ENCODE measurements around the gene MCC.
A peak's percentile ranks its signal among the peaks of the same experiment; 100 is the strongest.

MCC gene

DNA sequence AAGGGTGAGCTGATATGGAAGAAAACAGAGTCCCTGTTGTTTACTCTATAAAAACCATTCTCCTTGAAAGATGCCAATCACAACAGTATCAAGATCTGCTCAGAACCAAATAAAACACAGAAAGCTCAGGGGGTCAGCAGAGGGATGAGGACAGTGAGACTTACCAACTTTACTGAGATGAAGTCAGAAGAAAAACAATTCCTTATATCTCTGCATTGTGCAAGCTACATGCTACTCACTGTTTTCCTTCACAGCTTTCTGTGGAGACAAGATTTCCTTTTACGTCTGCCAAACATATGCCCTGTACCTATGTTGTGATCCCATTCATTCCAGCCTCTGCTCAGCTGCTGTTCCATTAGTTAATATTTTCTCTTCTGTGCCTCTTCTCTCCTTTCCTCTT, 239.0 kb downstream of the MCC start:
- no peak for DNase-seq

DNA sequence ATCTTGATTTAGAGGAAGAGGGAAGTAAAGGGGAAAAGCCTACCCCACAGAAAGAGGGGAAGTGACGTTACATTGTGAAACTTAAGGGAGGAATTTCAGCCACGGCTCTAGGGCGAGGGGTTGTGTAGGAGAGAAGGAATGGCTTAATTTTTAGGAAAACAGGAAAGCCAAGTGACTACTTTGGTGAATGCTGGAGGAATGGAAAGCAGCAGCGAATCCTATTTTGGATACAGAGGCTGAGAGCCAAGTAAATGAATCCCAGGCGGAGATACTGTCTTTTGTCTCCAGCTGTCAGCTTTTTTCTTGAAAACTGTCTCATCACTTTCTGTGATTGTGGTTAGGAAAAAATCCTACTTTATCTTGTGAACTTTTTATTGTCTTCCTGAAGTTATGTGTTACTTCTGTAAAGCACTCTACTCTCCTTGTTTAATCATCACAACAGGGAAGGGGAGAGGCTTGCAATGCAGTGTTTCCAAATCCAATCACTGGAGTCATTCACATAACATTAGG, 241.8 kb downstream of the MCC start:
- DNase-seq: no peak

DNA sequence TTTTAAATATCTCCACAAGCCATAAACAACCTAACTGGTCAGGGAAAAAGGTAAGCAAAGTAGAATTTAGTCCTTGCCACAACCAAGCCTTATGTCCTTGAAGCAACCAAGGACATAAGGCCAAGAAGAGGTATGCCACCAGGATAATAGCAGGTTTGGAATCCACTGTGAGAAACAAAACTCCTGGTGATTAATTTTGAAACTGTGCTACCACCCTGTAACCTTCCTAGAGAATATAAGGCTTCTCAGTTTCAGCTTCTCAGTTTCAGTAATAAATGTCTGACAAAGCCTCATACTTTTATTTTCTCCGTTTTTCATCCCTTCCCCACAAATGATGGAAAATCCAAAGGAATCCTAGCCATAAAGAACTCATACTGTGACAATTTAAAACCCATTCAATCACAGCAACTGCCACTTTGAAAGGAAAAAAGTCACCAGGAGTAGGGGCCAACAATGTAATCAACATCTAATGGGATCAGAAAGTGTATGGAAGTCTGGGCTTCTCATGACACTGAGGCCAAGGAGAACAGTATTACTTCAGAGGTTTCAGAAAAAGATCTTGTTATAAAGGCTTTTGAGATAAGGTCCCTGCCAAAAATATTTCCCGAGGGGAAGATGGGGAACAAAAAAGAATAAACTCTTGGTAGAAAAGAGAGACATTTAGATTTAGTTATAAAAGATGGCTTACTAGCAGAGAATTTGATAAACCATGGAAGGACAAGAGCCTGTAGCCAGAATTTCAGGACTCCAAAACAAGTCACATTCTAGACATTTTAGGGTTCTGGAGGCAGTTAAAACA, 242.6 kb downstream of the MCC start:
- no peak for DNase-seq

DNA sequence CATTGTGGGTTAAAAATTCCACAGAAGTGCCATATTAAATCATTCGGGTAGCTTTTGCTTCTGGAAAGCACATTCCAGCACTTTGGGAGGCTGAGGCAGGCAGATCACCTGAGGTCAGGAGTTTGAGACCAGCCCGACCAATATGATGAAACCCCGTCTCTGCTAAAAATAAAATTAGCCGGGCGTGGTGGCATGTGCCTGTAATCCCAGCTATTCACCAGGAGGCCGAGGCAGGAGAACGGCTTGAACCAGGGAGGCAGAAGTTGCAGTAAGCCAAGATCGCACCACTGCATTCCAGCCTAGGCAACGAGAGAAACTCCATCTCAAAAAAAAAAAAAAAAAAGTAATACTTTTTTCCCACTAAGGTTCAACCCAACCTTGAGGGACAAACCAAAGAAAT, 243.3 kb downstream of the MCC start:
- no peak for DNase-seq

DNA sequence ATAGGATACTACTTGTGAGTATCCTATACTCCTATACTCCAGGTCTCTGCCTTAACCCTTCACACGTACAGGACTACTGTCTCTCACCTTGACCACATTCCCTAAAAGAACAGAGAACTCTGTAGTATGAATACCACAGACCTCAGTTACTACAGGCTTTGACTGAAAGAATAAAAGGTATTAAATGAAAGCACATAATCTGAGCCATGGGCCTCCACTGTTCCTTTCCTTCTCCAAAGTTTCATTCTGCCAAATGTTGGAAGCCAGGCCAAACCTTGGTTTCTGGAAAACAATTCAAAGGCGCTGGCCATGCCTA, 244.9 kb downstream of the MCC start:
- peak in 1 of 56 donors; percentile 4 for DNase-seq

DNA sequence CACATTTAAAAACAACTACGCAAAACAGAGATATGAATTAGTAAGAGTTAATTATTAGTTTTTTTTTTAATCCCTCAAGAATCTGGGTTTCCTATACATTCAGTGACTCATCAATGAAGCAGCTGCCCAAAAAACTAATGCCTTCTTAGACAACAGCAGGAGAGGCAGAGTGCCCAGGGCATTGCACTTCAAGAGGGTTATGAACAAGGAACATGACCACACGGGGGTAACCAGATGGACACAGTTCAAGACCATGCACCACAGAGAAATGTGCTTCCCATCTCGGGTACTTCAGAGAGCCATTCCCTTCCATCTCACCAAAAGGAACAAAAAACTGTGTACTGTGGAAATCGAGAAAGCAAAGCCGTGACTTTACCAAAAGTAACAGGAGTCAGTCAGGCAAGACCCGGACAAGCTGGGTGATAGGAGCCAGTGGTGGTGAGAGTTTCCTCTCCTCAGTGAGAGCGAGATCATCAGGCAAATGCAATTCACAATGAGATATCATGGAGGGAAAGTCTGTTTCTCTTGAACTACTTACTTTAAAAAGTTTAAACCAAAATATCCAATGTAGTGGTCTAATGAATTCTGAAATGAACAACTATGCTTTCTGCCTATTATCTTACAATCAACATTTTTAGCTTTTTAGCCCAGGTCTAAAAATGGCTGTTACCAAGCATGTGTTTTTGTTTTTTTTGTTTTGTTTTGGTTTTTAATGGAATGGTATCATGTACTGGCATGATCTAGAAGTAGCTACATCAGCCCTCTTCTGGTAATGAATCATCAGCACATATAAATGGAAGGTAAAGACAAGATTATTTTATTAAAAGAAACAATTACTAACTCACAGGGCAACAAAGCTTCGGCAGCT, 245.5 kb downstream of the MCC start:
- no peak for DNase-seq

DNA sequence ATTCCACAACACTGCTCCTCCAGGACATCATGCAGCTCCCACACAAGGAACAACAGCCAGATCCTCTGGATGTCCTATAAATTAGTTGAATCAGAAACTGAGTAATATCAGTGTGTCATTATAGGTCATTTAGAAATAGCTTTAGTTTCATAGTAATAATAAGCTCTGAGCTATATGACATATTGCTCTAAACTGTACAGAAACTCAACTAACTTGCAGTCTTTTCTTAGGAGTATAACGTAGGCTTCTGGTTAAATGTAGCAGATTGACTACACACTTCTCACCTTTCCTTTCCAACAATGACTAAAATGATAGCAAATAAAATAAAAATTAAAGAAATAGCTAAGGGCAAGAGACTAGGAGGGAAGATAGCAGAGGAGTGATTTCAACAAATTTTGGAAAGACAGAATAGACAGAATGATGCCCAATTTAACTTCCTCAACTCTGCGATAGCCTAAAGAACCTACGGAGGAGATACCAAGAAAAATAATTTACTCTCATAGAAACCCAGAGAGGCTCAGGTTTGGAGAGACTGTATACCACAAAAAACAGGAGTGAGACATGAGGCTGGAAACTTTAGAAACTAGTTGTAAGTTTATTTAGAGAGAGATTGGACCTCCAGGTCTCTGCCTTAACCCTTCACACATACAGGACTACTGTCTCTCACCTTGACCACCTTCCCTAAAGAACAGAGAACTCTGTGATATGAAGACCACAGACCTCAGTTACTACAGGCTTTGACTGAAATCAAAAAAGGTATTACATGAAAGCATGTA, 247.1 kb downstream of the MCC start:
- DNase-seq: no peak

DNA sequence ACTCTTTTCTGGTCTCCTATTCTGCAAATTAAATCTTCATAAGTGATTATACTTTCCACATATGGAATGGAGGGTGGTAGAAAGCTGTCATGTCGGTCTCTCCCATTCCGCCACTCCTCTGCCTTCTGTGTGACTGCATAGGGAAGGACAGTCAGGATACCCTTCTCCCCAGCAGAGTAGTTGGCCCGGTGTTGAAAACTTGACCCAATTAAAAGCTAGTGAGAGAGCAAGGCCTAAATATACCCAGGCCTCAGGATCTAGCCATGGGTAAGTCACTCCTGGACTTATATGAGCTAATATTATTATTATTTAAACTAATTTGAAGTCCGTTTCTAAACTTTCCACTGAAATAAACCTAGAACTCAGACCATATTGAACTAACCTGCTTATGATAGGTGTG, 248.2 kb downstream of the MCC start:
- no peak for DNase-seq

DNA sequence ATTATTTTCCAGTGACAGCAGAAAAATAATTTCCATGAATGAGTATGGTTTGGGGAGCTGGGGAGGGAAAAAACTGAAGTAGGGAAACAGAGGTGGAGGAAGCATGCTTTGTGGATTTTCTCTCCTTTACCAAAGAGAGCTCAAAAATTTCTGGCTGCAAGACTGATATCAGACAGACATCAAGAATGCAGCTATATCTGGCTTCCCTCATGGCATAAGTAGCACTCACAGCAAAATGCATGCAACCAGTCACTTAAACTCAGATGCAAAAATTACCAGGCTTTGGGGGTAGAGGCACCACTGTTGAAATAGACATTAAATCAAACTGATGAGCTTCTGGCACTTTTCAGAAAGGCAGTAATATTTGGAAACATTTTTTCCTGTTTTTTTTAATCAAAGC, 250.4 kb downstream of the MCC start:
- DNase-seq: no peak

DNA sequence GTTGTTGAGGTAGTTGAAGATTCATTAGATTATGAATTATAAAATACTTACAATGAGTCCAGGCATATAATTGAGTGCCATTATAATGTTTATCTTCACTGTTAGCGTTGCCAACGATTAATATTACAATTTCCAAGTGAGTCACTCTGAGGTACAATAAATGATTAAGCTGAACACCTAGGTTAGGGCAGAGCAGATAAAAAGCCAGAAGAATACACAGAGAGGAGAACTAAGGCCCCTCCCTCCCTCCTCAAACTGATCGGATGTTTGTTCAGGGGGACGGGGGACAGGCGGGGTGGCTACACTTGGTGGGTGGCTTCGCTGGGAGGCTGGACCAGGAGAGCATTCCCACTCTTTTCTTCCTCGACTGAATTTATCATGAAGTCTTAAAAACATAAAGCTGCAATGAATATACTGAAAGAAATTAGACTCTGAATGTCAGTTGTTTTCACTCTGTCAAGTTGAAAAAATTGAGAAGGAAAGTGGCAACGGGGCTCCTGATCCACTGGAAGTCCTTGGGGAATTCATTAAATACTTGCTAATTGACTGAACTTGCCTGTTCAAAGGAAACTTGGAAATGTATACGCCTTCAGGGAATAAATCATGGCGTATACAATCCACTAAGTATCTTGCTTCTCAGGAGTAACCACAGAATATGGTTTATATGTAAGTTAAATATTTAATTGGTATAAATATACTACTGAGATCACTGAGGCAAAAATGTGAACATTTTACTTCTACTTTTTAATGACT, 251.5 kb downstream of the MCC start:
- no peak for DNase-seq

DNA sequence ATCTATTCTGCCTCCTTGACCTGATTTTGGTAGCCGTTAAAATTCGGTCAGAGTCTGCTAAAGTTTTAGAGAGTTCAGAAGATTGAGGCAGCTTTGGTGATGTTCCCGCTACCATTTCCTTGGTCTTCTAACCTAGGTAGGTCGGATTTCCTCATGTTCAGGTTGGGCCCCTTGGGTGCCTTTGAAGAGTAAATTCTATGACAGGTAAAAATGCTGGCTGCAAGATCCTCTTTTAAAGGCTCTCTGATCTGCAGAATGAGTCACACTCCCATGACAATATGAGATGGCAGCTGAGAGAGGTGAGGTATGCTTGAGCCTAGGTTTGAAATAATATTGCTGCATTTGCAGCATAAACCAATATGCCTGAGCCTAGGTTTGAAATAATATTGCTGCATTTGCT, 252.4 kb downstream of the MCC start:
- no peak for DNase-seq

DNA sequence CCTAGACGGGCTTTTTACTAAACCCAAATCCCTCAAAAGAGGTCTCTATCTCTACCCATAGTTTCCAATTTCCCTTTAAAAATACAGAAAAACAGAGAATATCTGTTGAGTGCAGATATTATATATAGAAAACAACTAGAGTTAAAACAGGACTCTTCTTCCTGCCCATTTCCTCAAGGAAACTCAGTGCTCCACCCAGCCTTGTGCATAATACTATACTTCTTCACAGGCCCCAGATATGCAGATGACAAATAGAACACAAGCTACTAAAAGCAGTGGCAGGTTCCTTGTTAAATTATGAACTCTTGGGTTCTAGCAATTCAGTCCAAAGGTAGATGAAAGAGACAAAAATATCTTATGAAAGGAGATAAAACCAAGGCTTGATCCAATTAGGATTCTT, 253.7 kb downstream of the MCC start:
- no peak for DNase-seq

DNA sequence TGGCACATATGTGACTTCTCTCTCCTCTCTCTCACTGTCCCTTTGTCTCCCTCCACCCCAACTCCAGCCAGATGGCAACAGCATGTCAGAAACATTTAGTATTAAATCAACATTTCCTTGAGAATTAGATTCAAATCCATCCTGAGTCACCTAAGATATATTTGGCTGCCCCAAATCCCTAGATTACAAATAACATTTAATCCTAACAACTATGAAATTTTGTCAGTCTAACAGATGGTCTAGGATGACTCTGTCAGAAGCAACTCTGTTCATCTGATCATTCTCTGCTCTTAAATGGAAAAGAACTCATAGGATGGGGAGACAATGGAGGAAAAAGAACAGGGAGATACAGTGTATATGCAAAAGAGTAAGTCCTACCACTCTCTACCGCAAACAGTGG, 254.6 kb downstream of the MCC start:
- no peak for DNase-seq

DNA sequence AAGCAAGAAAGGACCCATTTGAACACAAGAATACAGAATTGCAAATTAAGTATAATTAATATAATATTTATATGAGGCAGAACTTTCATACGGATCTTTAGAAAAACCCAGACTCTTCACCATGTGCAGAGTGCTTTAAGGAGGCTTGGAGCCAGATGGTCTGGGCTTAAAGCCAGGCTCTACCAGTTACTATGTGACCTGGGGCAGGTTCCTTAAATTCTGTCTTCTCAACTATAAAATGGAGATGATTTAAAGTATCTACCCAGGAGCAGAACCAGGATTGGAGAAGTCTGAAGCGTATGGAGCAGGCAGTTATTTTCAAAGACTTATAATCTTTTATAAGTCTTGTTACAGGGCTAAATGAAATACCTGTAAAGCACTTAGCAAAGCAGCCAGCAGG, 255.6 kb downstream of the MCC start:
- peak in 2 of 56 donors; percentile 1 to 15 for DNase-seq

DNA sequence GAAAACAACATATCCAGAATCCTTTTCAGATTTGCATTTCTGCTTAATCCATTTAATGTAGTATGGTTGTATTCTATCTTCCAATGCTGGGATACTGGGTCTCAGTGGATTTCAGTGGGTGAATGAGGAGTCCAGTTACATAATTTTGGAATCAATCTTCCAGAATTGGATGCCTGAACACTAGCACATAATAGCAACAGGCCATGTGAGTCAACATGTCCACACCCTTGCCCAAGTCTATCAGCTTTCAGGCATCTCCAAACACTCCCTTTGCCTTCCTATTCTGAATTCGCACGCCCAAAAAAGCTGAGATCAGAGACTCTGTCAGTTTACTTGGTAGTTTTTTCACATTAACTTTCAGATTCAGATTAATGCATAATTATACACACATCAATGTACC, 256.0 kb downstream of the MCC start:
- DNase-seq: no peak

DNA sequence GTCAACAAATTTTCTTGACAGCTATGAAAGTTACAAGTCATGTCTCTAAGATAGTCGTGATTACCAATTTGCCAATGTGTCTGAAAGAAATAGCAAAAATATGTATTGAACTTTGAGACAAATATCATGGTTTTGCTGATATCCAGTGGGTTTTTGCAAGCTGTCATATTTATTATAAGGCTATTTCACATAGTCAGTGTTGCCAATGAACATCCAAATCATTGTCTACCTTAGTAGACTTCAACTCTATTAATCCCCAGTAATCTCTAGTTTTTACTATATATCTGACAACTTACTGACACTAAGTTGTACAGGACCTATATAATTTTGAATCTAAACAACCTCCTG, 256.6 kb downstream of the MCC start:
- no peak for DNase-seq

DNA sequence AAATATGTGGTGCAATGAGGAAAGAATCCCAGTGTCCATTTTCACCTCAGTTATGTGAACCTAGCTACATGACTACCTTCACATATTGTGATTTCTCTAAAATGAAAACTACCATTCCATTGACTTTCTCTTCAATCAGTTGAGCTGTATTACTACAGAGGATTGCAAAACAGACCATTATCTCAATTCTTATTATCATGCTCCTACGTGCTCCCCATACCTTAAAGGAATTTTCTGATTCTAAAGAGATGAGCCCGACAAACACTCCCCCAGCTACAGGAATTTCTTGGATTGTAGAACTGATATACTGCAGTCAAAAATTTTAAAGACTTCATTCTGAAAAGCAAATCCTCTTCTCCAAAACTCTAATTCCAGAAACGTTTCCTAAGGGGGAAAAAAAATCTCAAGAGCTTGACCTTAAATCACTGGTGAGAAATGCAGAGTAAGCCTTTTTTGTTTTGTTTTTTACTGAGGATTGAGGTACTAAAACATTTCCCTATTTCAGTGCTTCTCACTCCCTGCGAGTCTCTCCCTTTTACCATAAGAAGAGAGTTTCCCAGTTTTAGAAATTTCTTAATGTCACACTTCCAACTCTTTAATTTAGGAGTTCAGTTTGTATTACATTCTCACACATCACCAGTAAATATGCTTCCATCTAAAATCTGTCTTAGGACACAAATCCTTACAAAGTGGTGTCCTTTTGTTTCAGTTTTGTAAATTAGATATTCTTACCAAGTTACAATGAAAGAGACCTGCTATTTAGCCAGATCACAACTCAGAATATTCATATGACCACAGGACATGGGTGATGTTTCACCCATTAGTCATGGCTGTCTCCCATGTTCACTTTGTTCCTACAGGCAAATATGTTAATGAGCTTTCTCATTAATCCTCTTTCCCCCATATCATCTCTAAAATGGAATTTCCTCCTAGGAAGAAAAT, 257.3 kb downstream of the MCC start:
- DNase-seq: no peak

DNA sequence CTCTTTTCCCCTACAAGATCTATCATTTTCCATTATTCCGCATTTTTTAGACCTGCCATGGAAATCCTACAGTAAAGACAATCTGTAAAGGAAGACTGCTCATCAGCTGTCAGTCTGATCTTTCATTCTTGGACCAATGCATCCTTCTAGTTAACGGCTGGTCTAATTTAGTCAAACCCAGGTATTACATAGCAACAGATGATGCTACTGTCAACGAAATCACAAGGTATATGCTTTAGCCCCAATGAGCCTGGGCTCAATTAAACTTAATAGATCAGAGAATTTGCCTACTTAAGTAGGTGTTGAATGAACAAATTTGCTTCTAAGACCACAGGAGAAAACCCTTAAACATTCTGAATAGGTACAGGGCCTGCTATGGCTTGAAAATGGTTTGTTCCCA, 260.5 kb downstream of the MCC start:
- DNase-seq: no peak

DNA sequence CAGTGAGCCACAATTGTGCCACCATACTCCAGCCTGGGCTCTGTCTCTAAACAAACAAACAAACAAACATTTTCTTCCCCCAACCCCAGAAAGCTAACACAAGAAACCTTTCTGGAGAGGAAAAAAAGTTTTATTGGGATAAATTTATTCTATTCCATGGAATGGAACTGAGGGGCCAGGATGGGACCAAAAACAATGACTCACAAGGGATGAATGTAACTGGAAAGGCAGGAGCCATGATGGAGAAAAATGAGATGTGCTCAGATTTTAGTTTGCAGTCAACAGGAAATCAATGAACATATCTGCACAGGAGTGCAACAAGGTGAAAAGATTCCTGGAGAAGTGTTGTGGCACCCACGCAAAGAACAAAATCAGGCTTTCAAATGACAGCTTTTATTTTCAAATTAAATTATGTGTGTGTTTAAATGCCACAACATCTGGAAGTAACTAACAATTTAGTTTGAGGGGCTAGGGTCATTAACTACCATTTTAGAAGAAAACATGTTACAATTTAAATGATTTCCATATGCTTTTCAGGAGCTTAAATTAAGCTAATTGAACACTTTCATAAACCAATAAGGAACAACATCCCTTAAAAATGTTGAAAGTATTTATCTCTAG, 262.0 kb downstream of the MCC start:
- no peak for DNase-seq

DNA sequence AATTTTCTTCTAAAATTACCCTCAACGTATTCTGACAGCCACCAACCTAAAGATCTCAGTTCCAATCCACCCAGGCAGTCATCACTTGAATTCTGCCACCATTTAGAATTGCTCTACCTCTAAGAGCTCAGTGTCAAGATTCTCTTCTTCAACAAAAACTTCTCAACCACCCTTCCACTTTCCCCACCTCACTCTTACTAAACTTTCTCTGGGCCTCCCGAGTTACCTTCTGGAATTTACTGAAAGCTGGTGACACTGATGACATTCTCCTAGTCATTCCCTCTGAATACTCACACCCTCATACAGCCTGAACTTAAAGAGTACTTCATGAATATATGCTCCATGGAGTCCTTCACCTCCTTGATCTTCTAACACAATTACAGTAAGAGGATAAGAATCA, 263.0 kb downstream of the MCC start:
- no peak for DNase-seq
